PC-9 (cell line): ENCODE data around the gene GALNT9. TPM values are rescaled to one million over a fixed set of nuclear protein-coding genes. Genes with fewer than 3 reads are reported as not detected.

Source experiments
- BruUV-seq: library from RNA; stranded (reverse); fragments of 400-500 nt; replicated peaks from 2 replicates; lab custom pipeline; 2021; lab: Mats Ljungman, UMichigan
- CTCF ChIA-PET: fragments of 300-600 bp; sonication (Branson Sonifier 250); formaldehyde crosslinking; loops from one replicate; lab custom pipeline; 2022; ENCODE audit warnings: antibody characterized with exemption; lab: Charles Lee
- POLR2A ChIA-PET: fragments of 300-600 bp; sonication (Branson Sonifier 250); formaldehyde crosslinking; loops from one replicate; lab custom pipeline; 2022; ENCODE audit warnings: antibody characterized with exemption; ENCODE audit not compliant: unreplicated experiment; lab: Charles Lee
- DNase-seq, 2 experiments: peaks; one replicate each; pipeline versions ENCODE4 v3.0.0 to v3.0.0-alpha.2; 2015 to 2022; ENCODE audit warnings: mixed read lengths in 1 of 2
- H2AFZ ChIP-seq: fragments of 200-600 bp; sonication (generic); 2 replicates; pipeline ENCODE4 v1.8.1; 2017; ENCODE audit warnings: antibody characterized with exemption
- H3F3A ChIP-seq: fragments of 200-600 bp; sonication (generic); 2 replicates; pipeline ENCODE4 v1.8.1; 2017; ENCODE audit warnings: antibody characterized with exemption, mild to moderate bottlenecking, low read depth; ENCODE audit not compliant: insufficient read depth
- H3K27ac ChIP-seq: fragments of 200-600 bp; sonication (generic); 2 replicates; pipeline ENCODE4 v1.6.1; 2016; ENCODE audit warnings: mixed run types
- H3K27me3 ChIP-seq: fragments of 200-600 bp; sonication (generic); 2 replicates; pipeline ENCODE4 v1.6.1; 2016; ENCODE audit warnings: low read depth, mixed run types; ENCODE audit not compliant: insufficient read depth
- H3K36me3 ChIP-seq: fragments of 200-600 bp; sonication (generic); 2 replicates; pipeline ENCODE4 v1.6.1; 2016; ENCODE audit warnings: low read depth, mixed run types
- H3K4me1 ChIP-seq: fragments of 200-600 bp; sonication (generic); replicated peaks from 2 replicates; pipeline ENCODE4 v1.6.1; 2016; ENCODE audit warnings: mixed run types; ENCODE audit not compliant: insufficient read depth
- H3K4me2 ChIP-seq: fragments of 200-600 bp; sonication (generic); 2 replicates; pipeline ENCODE4 v1.6.1; 2017; ENCODE audit warnings: mixed run types
- H3K4me3 ChIP-seq: fragments of 200-600 bp; sonication (generic); 2 replicates; pipeline ENCODE4 v1.6.1; 2016; ENCODE audit warnings: mixed run types
- H3K79me2 ChIP-seq: fragments of 200-600 bp; sonication (generic); 2 replicates; pipeline ENCODE4 v1.6.1; 2017; ENCODE audit warnings: low read depth, mixed run types
- H3K9me2 ChIP-seq: fragments of 200-600 bp; sonication (generic); 2 replicates; pipeline ENCODE4 v1.8.1; 2017; ENCODE audit warnings: mild to moderate bottlenecking; ENCODE audit not compliant: insufficient read depth
- H3K9me3 ChIP-seq: fragments of 200-600 bp; sonication (generic); 2 replicates; pipeline ENCODE4 v1.8.1; 2016; ENCODE audit warnings: low read depth; ENCODE audit not compliant: insufficient read depth
- H4K20me1 ChIP-seq: fragments of 200-600 bp; sonication (generic); 2 replicates; pipeline ENCODE4 v1.8.1; 2017; ENCODE audit not compliant: insufficient read depth
- CTCF ChIP-seq: fragments of 200-600 bp; sonication (generic); conservative IDR thresholded peaks from 2 replicates; pipeline ENCODE4 v1.6.1; 2017; ENCODE audit warnings: mixed run types, antibody characterized with exemption, mild to moderate bottlenecking, moderate library complexity
- EZH2 ChIP-seq: fragments of 200-600 bp; sonication (generic); IDR thresholded peaks from 2 replicates; pipeline ENCODE4 v1.8.0; 2017; ENCODE audit warnings: antibody characterized with exemption, low read depth
- intact Hi-C: fragments of 100-400 bp; cut with micrococcal nuclease; formaldehyde crosslinking; loops from one replicate; pipeline ENCODE4 v1.10.0; 2022; ENCODE audit not compliant: unreplicated experiment
- total RNA-seq: library from RNA; stranded (reverse); gene quantifications from 2 replicates; pipeline ENCODE4 v1.2.3, GENCODE V29; 2021

GALNT9 gene
- total RNA-seq, 1 experiment from 2014 or later, result 11.2 TPM

DNA sequence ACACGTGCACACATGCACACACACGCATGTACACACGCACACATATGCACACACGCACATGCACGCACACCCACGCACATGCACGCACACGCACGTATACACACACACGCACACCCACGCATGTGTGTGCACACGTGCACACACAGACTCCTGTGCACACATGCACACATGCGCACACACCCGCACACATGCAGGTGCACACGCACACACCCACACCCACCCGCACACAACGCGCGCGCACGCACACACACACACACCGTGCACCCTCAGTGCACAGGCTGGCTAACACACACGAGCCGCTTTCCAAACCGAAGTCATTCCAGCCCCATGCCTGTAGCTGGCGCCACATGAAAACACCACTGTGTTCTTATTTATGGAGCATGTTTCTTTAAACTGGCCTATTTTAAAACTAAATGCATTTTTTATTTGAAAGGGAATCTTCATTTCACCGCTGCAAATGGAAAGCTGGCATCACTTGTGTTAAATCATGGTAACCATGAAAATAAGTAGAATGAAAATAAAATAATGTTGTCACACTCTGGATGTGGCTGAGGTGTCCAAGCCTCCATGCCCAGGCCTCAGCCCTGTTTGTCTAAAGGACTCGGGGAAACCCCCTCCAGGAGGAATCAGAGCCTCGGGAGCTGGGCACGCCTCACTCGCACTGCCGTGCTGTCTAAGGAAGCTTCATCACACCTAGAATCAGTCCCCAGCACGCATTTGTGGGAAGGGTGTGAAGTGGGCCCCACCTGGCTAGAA is 45.1 kb downstream of the GALNT9 start:
- no TSS peak for BruUV-seq
- Histone ChIP-seq H3K36me3 (no peaks in the 10 kb centered on the region), H3K27ac (no peak overlapping the region), H3K79me2 (no peaks in the 10 kb centered on the region), H3K4me3 (no peak overlapping the region), H3K9me2 (no peaks in the 10 kb centered on the region), H3F3A (peaks cover 23% of the 10 kb centered on the region; the same call in 1 of the 2 replicates), H3K4me1 (peaks cover 28% of the 10 kb centered on the region), H3K27me3 (peaks cover 27% of the 10 kb centered on the region), H3K9me3 (no peaks in the 10 kb centered on the region; the same call in 1 of the 2 replicates), H2AFZ (no peak overlapping the region), H4K20me1 (no peaks in the 10 kb centered on the region; the same call in 1 of the 2 replicates), H3K4me2 (peak overlapping the region; percentile 53)
- intact Hi-C loops, result no loop called here
- no peak for TF ChIP-seq EZH2
- TF ChIP-seq CTCF, result peak; percentile 35; the same call in 1 of the 2 replicates
- ChIA-PET CTCF (interaction anchor here (0.6 kb wide), 1 partner anchor 123 kb away, joined by 20 read pairs; no protein-coding TSS in a partner anchor), POLR2A (interaction anchor here (0.6 to 0.9 kb wide), 2 partner anchors 100 to 162 kb away, joined by 8 to 15 read pairs; no protein-coding TSS in a partner anchor)
- DNase-seq, result no peak

DNA sequence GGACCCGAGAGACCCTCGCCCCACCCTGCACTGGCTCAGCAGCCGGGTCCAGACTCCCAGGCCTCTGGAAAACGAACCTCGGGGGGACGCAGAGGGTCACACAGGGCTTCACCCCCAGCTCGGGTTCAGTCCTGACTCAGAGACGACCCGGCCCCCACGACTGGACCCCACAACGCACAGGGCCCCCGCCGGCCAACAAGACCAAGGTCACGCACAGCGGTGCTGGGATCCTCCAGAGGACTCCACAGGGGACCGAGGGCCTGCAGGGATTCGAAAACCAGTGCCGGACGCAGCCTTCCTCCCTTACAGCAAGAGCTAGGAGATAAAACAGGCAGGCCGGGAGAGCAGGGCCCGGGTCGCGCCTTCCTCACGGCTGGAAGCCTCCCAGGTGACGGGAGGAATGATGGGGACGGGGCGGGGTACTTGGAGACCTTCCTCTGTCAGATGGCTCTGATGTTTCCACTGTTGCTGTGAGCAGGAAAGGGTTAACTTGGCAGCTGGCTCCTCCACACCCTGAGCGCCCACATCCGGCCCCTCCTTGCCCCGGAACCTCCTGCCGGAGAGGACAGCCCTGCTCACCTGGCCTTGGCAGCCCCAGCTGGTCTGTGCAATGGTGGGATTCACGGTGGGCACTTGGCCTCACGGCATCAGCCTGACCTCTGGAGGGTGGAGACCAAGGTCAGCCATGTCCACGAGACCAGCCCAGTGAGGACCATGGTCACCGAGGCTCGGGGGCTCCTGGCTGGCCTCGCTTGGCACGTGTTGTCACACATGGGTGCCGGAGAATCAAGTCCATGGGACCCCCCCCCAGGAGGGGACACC is 46.2 kb downstream of the GALNT9 start:
- Histone ChIP-seq H3K4me2 (no peak overlapping the region), H3F3A (peaks cover 23% of the 10 kb centered on the region; the same call in 1 of the 2 replicates), H3K27ac (no peak overlapping the region), H3K36me3 (no peaks in the 10 kb centered on the region), H3K9me2 (no peaks in the 10 kb centered on the region), H3K27me3 (peaks cover 33% of the 10 kb centered on the region), H3K9me3 (no peaks in the 10 kb centered on the region; the same call in 1 of the 2 replicates), H3K4me3 (no peak overlapping the region), H3K4me1 (peaks cover 28% of the 10 kb centered on the region), H3K79me2 (no peaks in the 10 kb centered on the region), H4K20me1 (no peaks in the 10 kb centered on the region; the same call in 1 of the 2 replicates), H2AFZ (no peak overlapping the region)
- TF ChIP-seq EZH2, result no peak
- POLR2A ChIA-PET, result no interaction called here
- BruUV-seq, result no TSS peak
- CTCF ChIA-PET, result no interaction called here
- intact Hi-C loops, result no loop called here
- peak in 1 of 2 experiments; percentile 18 for DNase-seq

DNA sequence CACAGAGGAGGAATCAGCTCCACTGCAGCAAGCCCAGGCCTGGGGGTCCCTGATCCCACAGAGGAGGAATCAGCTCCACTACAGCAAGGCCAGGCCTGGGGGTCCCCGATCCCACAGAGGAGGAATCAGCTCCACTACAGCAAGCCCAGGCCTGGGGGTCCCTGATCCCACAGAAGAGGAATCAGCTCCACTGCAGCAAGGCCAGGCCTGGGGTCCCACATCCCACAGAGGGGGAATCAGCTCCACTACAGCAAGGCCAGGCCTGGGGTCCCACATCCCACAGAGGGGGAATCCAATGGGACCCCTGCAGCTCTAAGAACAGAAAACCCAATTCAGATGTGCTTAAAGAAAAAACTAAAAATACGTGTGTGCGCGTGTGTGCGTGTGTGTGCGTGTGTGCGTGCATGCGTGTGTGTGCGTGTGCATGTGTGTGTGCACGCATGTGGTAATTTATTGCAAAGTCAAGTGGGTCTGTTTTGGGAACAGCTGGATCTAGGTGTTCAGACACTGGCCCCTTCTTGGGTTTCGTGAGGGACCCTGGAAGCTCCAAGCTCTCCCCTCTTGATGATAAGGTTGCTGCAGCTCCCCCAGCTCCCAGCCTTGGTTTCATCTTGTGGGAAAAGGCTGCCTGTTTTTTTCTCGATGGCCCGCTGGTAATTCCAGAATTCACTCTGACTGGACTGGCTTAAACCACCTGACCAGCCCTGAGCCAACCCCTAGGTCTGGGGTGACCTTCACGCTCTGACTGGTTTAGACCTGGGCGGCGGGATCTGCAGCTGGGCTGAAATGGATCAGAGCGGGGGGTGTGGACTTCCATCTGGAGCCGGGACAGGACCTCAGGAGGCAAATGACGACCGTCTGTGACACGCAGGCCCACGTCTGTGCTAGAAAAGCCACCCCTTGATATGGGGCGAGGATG is 47.1 kb downstream of the GALNT9 start:
- ChIA-PET POLR2A (no interaction called here), CTCF (no interaction called here)
- no peak overlapping the region for H3K4me2 ChIP-seq
- H3K27me3 ChIP-seq, result peaks cover 39% of the 10 kb centered on the region
- H3K4me3 ChIP-seq, result no peak overlapping the region
- no peak overlapping the region for H3K27ac ChIP-seq
- DNase-seq, result no peak
- intact Hi-C loops, result no loop called here
- H3K4me1 ChIP-seq, result peaks cover 28% of the 10 kb centered on the region
- H4K20me1 ChIP-seq, result no peaks in the 10 kb centered on the region; the same call in 1 of the 2 replicates
- no TSS peak for BruUV-seq
- no peaks in the 10 kb centered on the region; the same call in 1 of the 2 replicates for H3K9me3 ChIP-seq
- H3K79me2 ChIP-seq, result no peaks in the 10 kb centered on the region
- no peaks in the 10 kb centered on the region for H3K36me3 ChIP-seq
- H3K9me2 ChIP-seq, result no peaks in the 10 kb centered on the region
- H2AFZ ChIP-seq, result no peak overlapping the region
- no peak for TF ChIP-seq CTCF
- TF ChIP-seq EZH2, result no peak
- peaks cover 22% of the 10 kb centered on the region; the same call in 1 of the 2 replicates for H3F3A ChIP-seq
